Heart left ventricle (tissue), 13 donors: ENCODE data around the gene LMBR1.

Experiments used
- CTCF ChIP-seq, 12 donors: fragments of 200-600 bp; sonication (generic) in 4 of 12; IDR thresholded peaks; one replicate each; pipeline versions ENCODE4 v1.5.0 to v1.8.0; 2018 to 2022; ENCODE audit warnings: antibody characterized with exemption in 12 of 12, mild to moderate bottlenecking in 5 of 12
- POLR2A ChIP-seq, 2 donors: fragments of 450-650 bp; IDR thresholded peaks; one replicate each; pipeline ENCODE4 v1.6.1; 2017; ENCODE audit warnings: antibody characterized with exemption in 2 of 2, mild to moderate bottlenecking in 2 of 2, moderate library complexity in 2 of 2
- donor health status: ischemic (EF 13 %, LVEDD 7.1; RV severe dilation, severe dysfunction).
- donor health status: DM: no; HTN: yes; CAD: no.
- donor health status: DM: no; HTN: no; CAD: no.
- donor health status: ischemic (EF 25% LVEDD 6.9; RV normal size, moderate dysfunction).
- donor health status: ischemic (EF 25% LVEDD 5.7; RV mildly dilated, moderate dysfunction).
- donor health status: ischemic (EF 35%, LVEDD 5.7; RV mildly dilated, moderate dysfunction).
- donor health status: nonischemic (EF 11% LVEDD 7.7; RV severe dilation, severe dysfunction).
- donor health status: DM: yes; HTN: yes; CAD: no.
- donor health status: PGD.
- donor health status: ischemic (EF 29% LVEDD 5.4; RV normal size, mild dysfunction).
- donor health status: nonischemic (EF 23%, LVEDD 6.1; RV moderate dilation, normal function).

GRCh38 chr7:156634117-156634516, 258.9 kb downstream of the LMBR1 start:
- TF ChIP-seq POLR2A (IDR thresholded peaks at IDR 0.05) (no peak), CTCF (IDR thresholded peaks at IDR 0.05) (no peak)
